Hippocampal formation (tissue), 2 donors: Measurements from ENCODE around the gene FOSB.
"Not testable (repeated sequence)": the region's sequence is repeated elsewhere in the genome, so short reads cannot be mapped to it uniquely, and the experiment has no call there.

ENCODE experiments used
- DNase-seq, 2 donors: peaks; one replicate each; lab custom pipeline; 2025; lab: John Stamatoyannopoulos, UW

The FOSB gene

GRCh38 chr19:45506246-45506988 lies 38.6 kb downstream of the FOSB start:
- DNase-seq = peak; percentile 81 to 88

GRCh38 chr19:45506989-45507871 lies 39.4 kb downstream of the FOSB start, which contains the start of gene VASP:
Gene VASP (plus strand): TSS chr19:45507479. CDS start chr19:45507772, 293 bp downstream.
- DNase-seq = peak; percentile 69 to 73

- no peak for DNase-seq
Observed at GRCh38 chr19:45507872-45508416, 40.1 kb downstream of the FOSB start.

DNA sequence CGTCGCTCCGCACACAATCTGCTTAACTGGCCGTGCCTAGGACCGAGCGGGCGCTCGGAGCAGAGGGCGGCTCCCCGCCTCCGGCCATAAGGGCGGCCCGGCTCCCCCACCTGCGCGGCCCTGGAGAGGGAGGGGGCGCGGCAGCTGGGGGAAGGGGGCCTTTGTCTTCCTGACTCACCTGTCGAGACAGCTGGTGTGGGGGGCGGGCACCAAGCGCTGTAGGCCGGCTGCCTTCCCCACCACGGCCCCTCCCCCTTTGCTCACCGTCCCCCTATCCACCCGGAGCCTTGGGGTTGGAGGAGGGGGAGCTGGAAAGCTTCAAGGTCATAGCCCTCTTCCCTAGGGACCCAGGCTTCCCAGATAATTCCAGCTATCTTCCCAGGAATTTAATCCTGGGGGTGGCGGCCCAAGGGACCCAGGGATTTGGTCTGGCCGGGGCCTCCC lies 40.6 kb downstream of the FOSB start:
- DNase-seq = no peak

- peak in 1 of 2 donors; percentile 13 for DNase-seq
Observed at GRCh38 chr19:45508861-45509691, 41.3 kb downstream of the FOSB start.

GRCh38 chr19:45509692-45510015 lies 41.9 kb downstream of the FOSB start:
- DNase-seq = no peak

DNA sequence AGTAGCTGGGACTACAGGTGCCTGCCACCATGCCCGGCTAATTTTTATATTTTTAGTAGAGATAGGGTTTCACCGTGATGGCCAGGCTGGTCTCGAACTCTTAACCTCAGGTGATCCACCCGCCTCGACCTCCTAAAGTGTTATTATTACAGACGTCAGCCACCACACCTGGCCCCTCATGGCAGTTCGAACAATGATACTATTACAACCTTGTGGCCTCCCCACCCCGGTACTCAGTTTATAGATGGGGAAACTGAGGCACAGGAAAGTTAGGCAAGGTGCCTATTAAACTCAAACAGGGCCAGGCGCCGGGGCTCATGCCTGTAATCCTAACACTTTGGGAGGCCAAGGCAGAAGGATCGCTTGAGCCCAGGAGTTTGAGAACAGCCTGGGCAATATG lies 42.6 kb downstream of the FOSB start:
- DNase-seq = not testable (repeated sequence)

GRCh38 chr19:45511074-45511473 lies 43.3 kb downstream of the FOSB start:
- no peak for DNase-seq

- no peak for DNase-seq
Observed at GRCh38 chr19:45512881-45513483, 45.2 kb downstream of the FOSB start.

- no peak for DNase-seq
Observed at GRCh38 chr19:45514376-45515051, 46.7 kb downstream of the FOSB start.

- DNase-seq = peak in 1 of 2 donors; percentile 31
Observed at GRCh38 chr19:45515081-45515624, 47.4 kb downstream of the FOSB start.

DNA sequence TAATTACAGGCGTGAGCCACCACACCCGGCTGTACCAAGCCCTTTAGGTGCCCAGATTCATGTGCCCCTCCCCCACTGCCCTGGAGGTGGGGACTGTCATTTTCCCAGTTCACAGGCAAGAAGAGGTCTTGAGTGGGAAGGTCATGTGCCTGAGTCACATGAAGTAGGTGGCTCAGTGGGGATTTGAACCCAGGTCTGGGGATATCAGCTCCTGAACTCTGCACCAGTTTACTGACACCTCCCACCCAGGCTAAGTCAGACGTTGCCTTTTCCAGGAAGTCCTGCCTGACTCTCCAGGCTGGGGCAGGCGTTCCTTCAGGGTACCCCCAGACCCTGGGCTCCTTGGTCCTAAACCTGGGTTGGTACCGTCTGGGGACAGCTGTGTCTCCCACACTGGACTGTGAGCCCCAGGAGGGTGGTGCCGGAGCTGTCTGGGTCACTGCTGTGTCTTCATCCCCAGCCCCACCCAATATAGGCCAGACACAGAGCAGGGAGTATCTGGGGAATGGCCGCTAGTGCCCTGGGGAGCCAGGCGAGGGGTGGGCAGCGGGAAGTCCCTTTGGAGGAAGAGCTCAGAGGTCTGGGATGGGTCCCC lies 48.1 kb downstream of the FOSB start:
- no peak for DNase-seq

GRCh38 chr19:45517238-45517637 lies 49.4 kb downstream of the FOSB start:
- DNase-seq = no peak

- no peak for DNase-seq
Observed at GRCh38 chr19:45517641-45518468, 50.1 kb downstream of the FOSB start.

DNA sequence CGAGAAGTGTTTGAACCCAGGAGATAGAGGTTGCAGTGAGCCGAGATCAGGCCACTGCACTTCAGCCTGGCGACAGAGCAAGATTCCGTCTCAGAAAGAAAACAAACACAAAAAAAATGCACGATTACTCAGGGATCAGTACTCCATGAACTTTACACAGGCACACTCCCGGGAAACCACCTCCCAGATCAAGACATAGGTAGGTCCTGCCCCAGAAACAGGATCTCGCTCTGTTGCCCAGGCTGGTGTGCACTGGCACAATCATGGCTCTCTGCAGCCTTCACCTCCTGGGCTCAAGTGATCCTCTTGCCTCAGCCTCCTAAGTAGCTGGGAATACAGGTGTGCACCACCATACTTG lies 50.7 kb downstream of the FOSB start:
- DNase-seq = no peak

DNA sequence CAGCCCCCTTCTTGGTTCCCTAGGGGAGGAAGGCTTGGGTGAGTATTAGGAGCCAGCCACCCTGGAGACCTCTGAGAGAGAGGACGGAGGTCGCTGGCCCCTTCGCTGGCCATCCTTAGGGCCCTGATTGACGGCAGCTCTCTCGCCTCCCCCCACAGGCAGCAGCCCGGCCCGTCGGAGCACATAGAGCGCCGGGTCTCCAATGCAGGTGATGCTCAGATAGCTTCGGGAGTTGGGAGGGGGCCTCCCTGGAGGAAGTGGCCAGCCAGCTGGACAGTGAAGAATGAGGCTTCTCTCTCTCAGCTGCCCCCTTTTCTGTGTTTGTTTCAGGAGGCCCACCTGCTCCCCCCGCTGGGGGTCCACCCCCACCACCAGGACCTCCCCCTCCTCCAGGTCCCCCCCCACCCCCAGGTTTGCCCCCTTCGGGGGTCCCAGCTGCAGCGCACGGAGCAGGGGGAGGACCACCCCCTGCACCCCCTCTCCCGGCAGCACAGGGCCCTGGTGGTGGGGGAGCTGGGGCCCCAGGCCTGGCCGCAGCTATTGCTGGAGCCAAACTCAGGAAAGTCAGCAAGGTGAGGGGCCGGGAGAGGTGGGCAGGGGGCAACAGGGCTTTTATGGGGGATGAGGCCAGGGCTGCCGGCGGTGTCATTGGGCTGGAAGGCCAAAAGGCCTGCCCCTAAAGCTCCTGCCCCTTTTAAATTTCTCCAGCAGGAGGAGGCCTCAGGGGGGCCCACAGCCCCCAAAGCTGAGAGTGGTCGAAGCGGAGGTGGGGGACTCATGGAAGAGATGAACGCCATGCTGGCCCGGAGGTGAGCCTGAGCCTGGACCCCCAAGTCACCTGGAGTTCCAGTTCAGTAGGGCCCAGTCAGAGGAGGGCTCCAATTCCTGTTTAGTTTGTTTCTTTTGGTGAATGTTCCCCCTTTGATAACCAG lies 54.5 kb downstream of the FOSB start:
- no peak for DNase-seq

DNA sequence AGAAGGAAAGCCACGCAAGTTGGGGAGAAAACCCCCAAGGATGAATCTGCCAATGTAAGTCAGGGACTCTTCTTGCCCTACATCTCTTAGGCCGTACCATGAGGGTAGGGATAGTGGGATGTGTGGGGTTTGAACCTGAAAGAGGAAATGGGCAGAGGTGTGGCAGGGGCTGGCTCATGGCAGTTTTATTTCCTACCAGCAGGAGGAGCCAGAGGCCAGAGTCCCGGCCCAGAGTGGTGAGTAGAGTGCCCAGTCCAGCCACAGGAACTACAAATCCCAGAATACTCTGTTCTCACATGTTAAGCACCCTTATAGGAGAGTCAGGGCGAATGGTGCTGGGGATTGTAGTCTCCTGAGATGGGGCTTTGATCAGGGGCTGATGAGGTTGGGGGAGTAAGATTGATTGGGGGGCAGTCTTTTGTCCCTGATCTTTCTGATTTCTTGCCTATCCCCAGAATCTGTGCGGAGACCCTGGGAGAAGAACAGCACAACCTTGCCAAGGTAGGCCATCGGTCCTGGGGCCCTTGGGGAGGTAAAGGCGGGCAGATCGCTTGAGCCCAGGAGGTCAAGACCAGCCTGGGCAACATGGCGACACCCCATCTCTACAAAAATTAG lies 56.0 kb downstream of the FOSB start:
- peak; percentile 68 to 88 for DNase-seq
